Omental fat pad (tissue), 4 donors: ENCODE data around the gene FAM8A1. TPM values are rescaled to one million over a fixed set of nuclear protein-coding genes. Genes with fewer than 3 reads are reported as not detected.
"Not testable (repeated sequence)": the region's sequence is repeated elsewhere in the genome, so short reads cannot be mapped to it uniquely, and the experiment has no call there.

Experiments used
- ATAC-seq: fragments of 150-250 bp; one replicate; pipeline ENCODE4 v1.9.1; 2016; ENCODE audit warnings: mild to moderate bottlenecking, moderate library complexity; ENCODE audit not compliant: low FRiP score
- DNase-seq: peaks from one replicate; pipeline ENCODE4 v3.0.0-alpha.2; 2019; ENCODE audit warnings: low spot score
- CTCF ChIP-seq, 3 donors: fragments of 450-650 bp; IDR thresholded peaks; one replicate each; pipeline ENCODE4 v1.5.1; 2016 to 2017; ENCODE audit warnings: antibody characterized with exemption in 3 of 3, mild to moderate bottlenecking in 3 of 3, moderate library complexity in 2 of 3
- total RNA-seq, 4 donors: library from RNA; depleted of rRNA; stranded (reverse); fragments of >200 nt; gene quantifications; one replicate each; pipeline ENCODE4 v1.1.0, GENCODE V29; 2016

The FAM8A1 gene
- total RNA-seq, 4 donors from 2014 or later, result 13.8 to 40.0 (median 27.6) TPM

GRCh38 chr6:17574866-17575560 lies 25.1 kb upstream of the FAM8A1 start:
- ATAC-seq (peak; percentile 73), DNase-seq (no peak)

GRCh38 chr6:17577059-17577458 lies 23.0 kb upstream of the FAM8A1 start:
- ATAC-seq (no peak), DNase-seq (no peak)
- no peak for TF ChIP-seq CTCF (IDR thresholded peaks at IDR 0.05)

More at GRCh38 chr6:17574866-17575560, 25.1 kb upstream of the FAM8A1 start:
- no peak for TF ChIP-seq CTCF (IDR thresholded peaks at IDR 0.05)

GRCh38 chr6:17580518-17581048 lies 19.5 kb upstream of the FAM8A1 start:
- no peak for TF ChIP-seq CTCF (IDR thresholded peaks at IDR 0.05)
- no peak for DNase-seq
- peak; percentile 49 for ATAC-seq

- not testable (repeated sequence) for ATAC-seq, DNase-seq
Measured at GRCh38 chr6:17581282-17581681, 18.8 kb upstream of the FAM8A1 start.

GRCh38 chr6:17583811-17584210 lies 16.3 kb upstream of the FAM8A1 start:
- DNase-seq, result no peak
- TF ChIP-seq CTCF (IDR thresholded peaks at IDR 0.05), result no peak
- ATAC-seq, result peak; percentile 33

- DNase-seq, result no peak
- TF ChIP-seq CTCF (IDR thresholded peaks at IDR 0.05), result peak in 2 of 3 donors; percentile 5 to 22
- peak; percentile 83 for ATAC-seq
Measured at GRCh38 chr6:17584241-17584803, 15.8 kb upstream of the FAM8A1 start.

GRCh38 chr6:17585766-17586490 lies 14.2 kb upstream of the FAM8A1 start:
- ATAC-seq (no peak), DNase-seq (no peak)
- no peak for TF ChIP-seq CTCF (IDR thresholded peaks at IDR 0.05)

GRCh38 chr6:17586623-17587022 lies 13.5 kb upstream of the FAM8A1 start:
- ATAC-seq, DNase-seq: not testable (repeated sequence)
